Chondrocyte (in vitro differentiated cells): ENCODE data around the gene PRR12. TPM values are rescaled to one million over a fixed set of nuclear protein-coding genes. Genes with fewer than 3 reads are reported as not detected.

Source experiments
- DNase-seq: peaks from one replicate; pipeline ENCODE4 v3.0.0; 2021; ENCODE audit warnings: mixed read lengths, low spot score
- H3K27ac Mint-ChIP-seq: one replicate; pipeline ENCODE4 v1.8.0; 2021; ENCODE audit warnings: mild to moderate bottlenecking, moderate library complexity, mixed read lengths; ENCODE audit not compliant: unreplicated experiment
- H3K27me3 Mint-ChIP-seq: 2 replicates; pipeline ENCODE4 v1.8.0; 2021; ENCODE audit warnings: low read depth, mixed read lengths
- H3K36me3 Mint-ChIP-seq: 2 replicates; pipeline ENCODE4 v1.8.0; 2021; ENCODE audit warnings: low read depth, mixed read lengths
- H3K4me1 Mint-ChIP-seq: 2 replicates; pipeline ENCODE4 v1.8.0; 2021; ENCODE audit warnings: low read depth, mild to moderate bottlenecking, mixed read lengths
- H3K4me3 Mint-ChIP-seq: one replicate; pipeline ENCODE4 v1.8.0; 2021; ENCODE audit warnings: mild to moderate bottlenecking, moderate library complexity, mixed read lengths; ENCODE audit not compliant: unreplicated experiment
- H3K9me3 Mint-ChIP-seq: 2 replicates; pipeline ENCODE4 v1.8.0; 2021; ENCODE audit warnings: low read depth, mixed read lengths
- CTCF ChIP-seq: fragments of 200-600 bp; sonication (generic); IDR thresholded peaks from 2 replicates; pipeline ENCODE4 v1.5.0; 2021; ENCODE audit warnings: antibody characterized with exemption, mild to moderate bottlenecking, moderate library complexity
- total RNA-seq: library from RNA; stranded (reverse); gene quantifications from 3 replicates; pipeline ENCODE4 v1.2.1, GENCODE V29; 2021

The PRR12 gene
- total RNA-seq, 1 donor from 2014 or later, result 23.8 TPM

- no peak for DNase-seq
- peaks cover 2% of the 10 kb centered on the region for H3K36me3 Mint-ChIP-seq
- H3K4me1 Mint-ChIP-seq, result peaks cover 18% of the 10 kb centered on the region
- H3K27ac Mint-ChIP-seq, result no peak overlapping the region
- no peaks in the 10 kb centered on the region for H3K27me3 Mint-ChIP-seq
- TF ChIP-seq CTCF, result no peak
- H3K4me3 Mint-ChIP-seq, result no peak overlapping the region
- H3K9me3 Mint-ChIP-seq, result no peaks in the 10 kb centered on the region
Observed at GRCh38 chr19:49588365-49589122, 2.4 kb upstream of the PRR12 start.

- no peaks in the 10 kb centered on the region for H3K27me3 Mint-ChIP-seq
- H3K4me3 Mint-ChIP-seq, result no peak overlapping the region
- peaks cover 11% of the 10 kb centered on the region for H3K36me3 Mint-ChIP-seq
- H3K27ac Mint-ChIP-seq, result no peak overlapping the region
- H3K9me3 Mint-ChIP-seq, result no peaks in the 10 kb centered on the region
- H3K4me1 Mint-ChIP-seq, result peaks cover 25% of the 10 kb centered on the region
- DNase-seq, result no peak
- no peak for TF ChIP-seq CTCF
Observed at GRCh38 chr19:49589502-49589905, 1.5 kb upstream of the PRR12 start.

- peak; percentile 30 for TF ChIP-seq CTCF
- Mint-ChIP-seq H3K36me3 (peaks cover 11% of the 10 kb centered on the region), H3K9me3 (no peaks in the 10 kb centered on the region), H3K27ac (peak overlapping the region; percentile 87), H3K4me3 (peak overlapping the region; percentile 83), H3K4me1 (peaks cover 25% of the 10 kb centered on the region), H3K27me3 (no peaks in the 10 kb centered on the region)
- peak; percentile 98 for DNase-seq
Observed at GRCh38 chr19:49590071-49590970, 661 bp upstream of the PRR12 start.

GRCh38 chr19:49591731-49592485 lies 926 bp downstream of the PRR12 start:
- Mint-ChIP-seq H3K4me1 (peaks cover 25% of the 10 kb centered on the region), H3K36me3 (peaks cover 11% of the 10 kb centered on the region), H3K27ac (peak overlapping the region; percentile 94), H3K27me3 (no peaks in the 10 kb centered on the region), H3K4me3 (peak overlapping the region; percentile 83), H3K9me3 (no peaks in the 10 kb centered on the region)
- no peak for TF ChIP-seq CTCF
- no peak for DNase-seq
